Activated CD4-positive, CD25-positive, alpha-beta regulatory T cell (primary cell): ENCODE results near the gene FBXO47.
A peak's percentile ranks its signal among the peaks of the same experiment; 100 is the strongest.

Experiments used
- DNase-seq, 4 experiments: peaks; one replicate each; lab custom pipeline; 2025; lab: John Stamatoyannopoulos, UW

Gene FBXO47

DNA sequence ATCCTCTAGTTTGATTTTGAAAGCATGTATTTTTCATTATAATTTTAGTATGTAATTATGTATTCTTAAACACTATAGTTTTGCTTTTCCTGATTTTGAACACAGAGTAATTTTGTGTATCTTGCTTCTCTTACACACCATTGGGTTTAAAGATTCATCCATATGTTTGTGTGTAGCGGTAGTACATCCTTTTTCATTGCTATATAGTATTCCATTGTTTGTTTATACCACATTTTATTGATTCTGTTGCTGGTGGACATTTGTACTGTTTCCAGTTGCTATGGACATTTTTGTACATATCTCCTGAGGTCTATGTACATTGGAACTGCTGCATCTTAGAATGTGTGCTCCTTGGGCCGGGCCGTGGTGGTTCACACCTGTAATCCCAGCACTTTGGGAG, 62.3 kb downstream of the FBXO47 start:
- no peak for DNase-seq

DNA sequence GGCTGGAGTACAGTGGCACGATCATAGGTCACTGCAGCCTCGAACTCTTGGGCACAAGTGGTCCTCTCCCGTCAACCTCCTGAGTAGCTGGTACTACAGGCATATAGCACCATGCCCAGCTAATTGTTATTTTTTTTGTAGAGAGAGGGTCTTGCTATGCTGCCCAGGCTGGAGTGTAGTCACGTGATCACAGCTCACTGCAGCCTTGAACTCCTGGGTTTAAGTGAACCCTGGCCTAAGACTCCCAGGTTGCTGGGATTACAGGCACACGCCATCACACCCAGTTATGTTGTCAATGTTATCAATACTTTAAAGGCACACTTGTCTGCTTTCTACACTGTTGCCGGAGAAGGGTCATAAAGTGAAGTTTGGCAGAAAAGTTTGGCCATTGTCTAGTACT, 63.8 kb downstream of the FBXO47 start:
- no peak for DNase-seq

GRCh38 chr17:38900978-38901656, 66.1 kb downstream of the FBXO47 start:
- DNase-seq, result no peak

DNA sequence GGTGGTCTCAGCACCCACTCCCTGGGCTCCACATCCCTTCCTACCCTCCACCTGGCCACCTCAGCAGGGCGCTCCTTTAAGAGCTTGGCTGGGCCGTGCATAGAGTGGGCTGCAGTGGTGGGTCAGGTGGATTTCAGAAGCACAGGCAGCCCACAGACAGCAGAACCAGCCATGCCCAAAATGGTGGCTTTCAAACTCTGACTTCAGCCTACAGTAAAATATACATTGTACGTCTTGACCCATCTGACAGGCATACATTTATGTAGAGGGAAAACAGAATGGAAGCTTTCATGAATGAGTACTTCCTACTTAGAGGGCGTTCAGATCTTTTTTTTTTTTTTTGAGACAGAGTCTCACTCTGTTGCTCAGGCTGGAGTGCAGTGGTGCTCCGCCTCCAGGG, 67.8 kb downstream of the FBXO47 start:
- no peak for DNase-seq

GRCh38 chr17:38898812-38899348, 68.3 kb downstream of the FBXO47 start:
- peak; percentile 59 to 72 (median 69) for DNase-seq

DNA sequence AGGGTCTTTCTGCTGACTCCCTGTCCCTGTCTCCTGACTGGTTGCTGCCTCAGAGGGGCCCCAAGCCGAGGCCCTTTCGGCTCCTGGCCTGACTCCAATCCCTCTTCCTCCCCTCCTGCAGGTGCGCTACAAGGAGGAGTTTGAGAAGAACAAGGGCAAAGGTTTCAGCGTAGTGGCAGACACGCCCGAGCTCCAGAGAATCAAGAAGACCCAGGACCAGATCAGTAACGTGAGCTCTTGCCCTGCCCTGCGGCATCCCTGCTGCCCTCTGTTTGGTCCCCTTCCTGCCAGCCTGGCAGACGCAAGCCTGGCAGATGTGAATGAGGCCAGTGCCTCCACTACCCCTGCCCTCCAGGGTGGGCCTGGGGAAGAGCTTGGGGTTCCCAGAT, 68.9 kb downstream of the FBXO47 start:
- no peak for DNase-seq

DNA sequence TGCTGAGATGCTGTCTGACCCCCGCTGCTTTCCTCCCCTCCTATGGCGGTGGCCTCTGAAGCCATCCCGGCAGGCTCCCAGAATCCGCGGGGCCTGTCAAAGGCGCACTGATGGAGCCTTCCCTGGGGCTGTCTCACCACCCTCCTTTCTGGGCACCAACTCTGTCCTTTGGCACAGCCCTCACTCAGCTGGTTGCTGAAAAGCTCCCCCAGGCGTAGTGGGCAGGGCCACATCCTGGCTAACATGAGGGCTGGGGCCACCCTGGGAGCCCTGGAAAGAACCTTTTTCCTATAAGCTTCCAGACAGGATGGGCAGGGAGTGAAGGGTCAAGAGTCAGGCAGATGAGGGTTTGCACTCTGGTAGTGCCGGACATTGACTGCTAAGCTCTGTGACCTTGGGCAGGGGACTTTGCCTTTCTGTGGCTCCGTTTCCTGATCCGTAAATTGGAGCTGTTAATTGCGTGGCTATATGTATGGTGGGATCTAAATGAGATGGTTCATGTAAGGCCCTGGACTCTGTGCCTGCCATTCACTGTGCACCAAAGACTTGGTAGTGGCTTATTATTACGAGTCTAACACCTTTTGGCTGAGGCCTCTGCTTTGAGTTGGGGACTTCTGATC, 69.4 kb downstream of the FBXO47 start:
- DNase-seq, result no peak

DNA sequence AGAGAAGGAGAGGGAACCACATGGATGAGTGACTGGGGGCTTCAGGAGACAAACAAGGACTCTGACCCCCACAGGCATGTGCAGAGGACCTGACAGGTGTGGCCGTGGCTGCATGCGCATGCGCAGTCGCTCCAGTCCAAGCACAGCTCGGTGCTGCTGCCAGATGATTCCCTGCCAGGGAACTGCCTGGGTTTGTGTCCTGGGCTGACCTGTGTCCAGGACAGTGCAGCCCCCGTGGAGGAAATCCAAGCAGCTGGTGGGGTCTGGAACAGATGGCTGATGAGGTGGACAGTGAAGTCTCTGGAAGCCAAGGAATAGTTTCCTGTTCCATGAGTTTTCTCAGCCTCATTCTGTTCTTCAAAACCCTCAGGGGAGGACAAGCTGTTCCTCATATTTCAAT, 70.0 kb downstream of the FBXO47 start:
- DNase-seq, result no peak

- DNase-seq, result no peak
These were observed 70.8 kb downstream of the FBXO47 start for GRCh38 chr17:38896346-38896954.

- DNase-seq, result no peak
These were observed 72.9 kb downstream of the FBXO47 start for GRCh38 chr17:38894276-38894675.

GRCh38 chr17:38893607-38894006, 73.6 kb downstream of the FBXO47 start:
- DNase-seq, result no peak

GRCh38 chr17:38893113-38893512, 74.1 kb downstream of the FBXO47 start:
- DNase-seq, result no peak

DNA sequence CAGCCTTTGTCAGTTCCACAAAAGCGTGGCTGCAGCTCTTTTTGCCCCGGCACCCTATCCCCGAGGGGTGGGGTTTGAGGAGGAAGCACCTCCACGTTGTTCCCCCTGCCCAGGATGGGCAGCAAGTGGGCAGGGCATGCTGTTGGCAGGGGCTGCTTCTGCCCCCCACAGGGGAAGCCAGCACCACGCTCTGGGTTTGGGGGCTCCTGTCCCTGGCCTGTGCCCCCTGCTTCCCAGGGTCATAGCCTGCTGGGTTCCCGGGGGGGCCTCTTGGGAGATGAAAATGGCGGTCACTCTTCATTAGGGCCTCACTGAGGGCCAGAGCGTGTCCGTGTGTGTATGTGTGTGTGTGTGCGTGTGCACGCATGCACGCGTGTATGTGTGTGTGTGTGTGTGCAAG, 74.6 kb downstream of the FBXO47 start:
- no peak for DNase-seq

- DNase-seq, result no peak
These were observed 75.1 kb downstream of the FBXO47 start for GRCh38 chr17:38892083-38892482.

DNA sequence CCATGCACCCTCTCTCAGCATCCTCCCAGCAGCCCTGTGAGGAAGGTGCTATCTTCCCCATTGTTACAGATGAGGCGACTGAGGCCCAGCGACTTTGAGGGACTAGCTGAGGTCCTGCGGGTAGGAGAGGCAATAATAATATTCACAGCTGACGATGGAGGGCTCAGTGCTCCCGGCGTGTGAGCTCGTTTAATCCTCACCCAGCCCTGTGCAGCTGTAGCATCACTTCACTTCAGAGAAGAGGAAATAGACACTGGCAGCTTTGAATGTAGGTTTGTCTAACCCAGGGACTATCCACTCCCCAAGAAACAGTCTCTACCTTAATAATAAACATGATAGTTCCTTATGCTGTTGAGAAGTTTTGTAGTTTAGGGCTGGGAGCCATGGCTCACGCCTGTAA, 75.8 kb downstream of the FBXO47 start:
- no peak for DNase-seq

GRCh38 chr17:38890410-38890746, 76.8 kb downstream of the FBXO47 start:
- no peak for DNase-seq

DNA sequence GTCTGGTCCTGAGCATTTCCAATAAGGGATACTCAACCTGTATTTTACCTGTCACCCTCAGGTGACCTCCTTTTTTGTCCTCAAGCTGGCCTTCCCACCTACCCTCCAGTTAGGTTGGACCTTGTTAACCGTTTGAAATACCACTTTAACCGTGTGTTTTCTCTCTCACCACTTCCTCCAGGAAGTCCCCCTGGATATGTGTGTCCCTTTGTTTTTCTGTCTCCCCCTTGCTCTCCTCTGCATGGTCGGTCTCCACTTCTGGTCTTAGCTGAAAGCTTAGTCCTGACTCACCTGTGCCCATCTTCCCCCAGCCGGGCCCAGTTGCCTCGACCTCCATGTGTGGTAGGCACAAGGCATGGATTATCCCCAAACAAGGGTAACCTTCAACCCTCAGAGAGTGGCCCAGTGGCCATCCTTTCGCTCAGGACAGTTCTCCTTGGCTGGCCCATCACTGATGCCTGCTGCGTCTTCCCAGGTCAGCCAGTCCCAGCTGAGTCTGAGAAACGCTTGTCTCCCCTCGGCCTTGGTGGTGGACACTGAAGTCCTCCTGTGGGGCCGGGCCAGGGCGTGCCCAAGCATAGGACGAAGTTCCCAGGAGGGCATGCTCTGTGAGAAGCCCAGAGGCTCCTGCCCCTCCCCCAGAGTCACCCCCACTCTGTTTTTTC, 77.3 kb downstream of the FBXO47 start:
- DNase-seq, result no peak

DNA sequence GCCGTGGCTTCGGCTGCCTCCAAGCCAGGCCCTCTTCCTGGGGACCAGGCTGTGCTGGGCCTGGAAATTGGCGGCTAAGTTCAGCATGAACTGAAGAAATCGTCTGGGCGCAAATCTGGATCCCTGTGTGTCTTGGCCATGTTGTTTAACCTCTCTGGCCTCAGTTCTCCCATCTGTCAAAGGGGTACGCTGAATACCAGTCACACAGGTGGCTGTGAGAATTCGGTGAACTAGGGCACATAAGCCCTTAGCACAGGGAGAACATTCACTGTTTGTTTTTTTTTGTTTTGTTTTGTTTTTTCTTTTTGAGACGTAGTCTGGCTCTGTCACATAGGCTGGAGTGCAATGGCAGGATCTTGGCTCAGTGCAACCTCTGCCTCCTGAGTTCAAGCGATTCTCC, 78.4 kb downstream of the FBXO47 start:
- DNase-seq, result no peak

GRCh38 chr17:38886643-38887010, 80.6 kb downstream of the FBXO47 start:
- no peak for DNase-seq
